Spleen (tissue), 7 donors: Measurements from ENCODE around the gene HBG1.

Experiments used
- POLR2A ChIP-seq, 3 donors: fragments of 450-650 bp; IDR thresholded peaks; one replicate each; pipeline ENCODE4 v1.5.1; 2017; ENCODE audit warnings: antibody characterized with exemption in 3 of 3, mild to moderate bottlenecking in 1 of 3
- POLR2AphosphoS5 ChIP-seq, 3 donors: sonication (generic); formaldehyde crosslinking; IDR thresholded peaks; one replicate each; pipeline ENCODE4 v1.5.1; 2017; ENCODE audit warnings: antibody characterized with exemption in 3 of 3
- TF ChIP-seq, protein P1 (sequence below), 11 experiments: fragments of 200-600 bp in 7 of 11; fragments of 450-650 bp in 4 of 11; sonication (generic) in 4 of 11; IDR thresholded peaks in 8 of 11; conservative IDR thresholded peaks in 3 of 11; 1 replicate in 7 of 11; 2 replicates in 4 of 11; pipeline versions ENCODE4 v1.4.0 to v1.8.0; 2016 to 2021; ENCODE audit warnings: antibody characterized with exemption in 11 of 11, inconsistent platforms in 4 of 11, mild to moderate bottlenecking in 1 of 11
- donor health status: DM: no; HTN: no; CAD: no; lungs with moderate emphysema.
- donor health status: DM: no; HTN: no; CAD: no.
- donor health status: DM: no; HTN: no; CAD: no.

DNA sequence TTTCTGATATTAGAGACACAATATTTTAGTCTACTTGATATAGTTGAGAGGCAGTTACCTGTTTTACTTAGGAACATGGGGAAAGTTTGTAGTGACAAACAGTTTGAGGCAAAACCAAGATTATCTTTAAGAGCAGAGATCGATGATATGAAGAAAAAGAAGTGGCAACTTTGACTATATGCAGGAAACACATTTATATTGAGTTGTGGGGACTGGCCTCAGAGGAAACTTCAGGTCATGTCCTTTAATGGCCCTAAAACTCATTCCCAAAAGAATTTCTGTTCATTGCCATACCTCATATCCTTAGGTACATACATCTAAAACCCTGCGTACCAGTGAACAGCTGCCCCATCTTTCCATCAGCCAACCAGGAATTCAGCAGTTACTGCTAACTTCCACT is 4.5 kb downstream of the HBG1 start:
- TF ChIP-seq, protein P1, sequence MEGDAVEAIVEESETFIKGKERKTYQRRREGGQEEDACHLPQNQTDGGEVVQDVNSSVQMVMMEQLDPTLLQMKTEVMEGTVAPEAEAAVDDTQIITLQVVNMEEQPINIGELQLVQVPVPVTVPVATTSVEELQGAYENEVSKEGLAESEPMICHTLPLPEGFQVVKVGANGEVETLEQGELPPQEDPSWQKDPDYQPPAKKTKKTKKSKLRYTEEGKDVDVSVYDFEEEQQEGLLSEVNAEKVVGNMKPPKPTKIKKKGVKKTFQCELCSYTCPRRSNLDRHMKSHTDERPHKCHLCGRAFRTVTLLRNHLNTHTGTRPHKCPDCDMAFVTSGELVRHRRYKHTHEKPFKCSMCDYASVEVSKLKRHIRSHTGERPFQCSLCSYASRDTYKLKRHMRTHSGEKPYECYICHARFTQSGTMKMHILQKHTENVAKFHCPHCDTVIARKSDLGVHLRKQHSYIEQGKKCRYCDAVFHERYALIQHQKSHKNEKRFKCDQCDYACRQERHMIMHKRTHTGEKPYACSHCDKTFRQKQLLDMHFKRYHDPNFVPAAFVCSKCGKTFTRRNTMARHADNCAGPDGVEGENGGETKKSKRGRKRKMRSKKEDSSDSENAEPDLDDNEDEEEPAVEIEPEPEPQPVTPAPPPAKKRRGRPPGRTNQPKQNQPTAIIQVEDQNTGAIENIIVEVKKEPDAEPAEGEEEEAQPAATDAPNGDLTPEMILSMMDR (IDR thresholded peaks at IDR 0.05 in 8 of 11, conservative IDR thresholded peaks at IDR 0.05 in 3 of 11), result no peak
- no peak for TF ChIP-seq POLR2AphosphoS5 (IDR thresholded peaks at IDR 0.05)
- no peak for TF ChIP-seq POLR2A (IDR thresholded peaks at IDR 0.05)
